Astrocyte of the spinal cord (primary cell): ENCODE data around the gene FN3KRP.

ENCODE experiments used
- DNase-seq: peaks from one replicate; pipeline ENCODE4 v3.0.0; 2011; ENCODE audit warnings: low read depth, low spot score
- H3K4me3 ChIP-seq: 2 replicates; pipeline ENCODE4 v1.5.1; 2011; ENCODE audit warnings: low read depth, mild to moderate bottlenecking, low read length, moderate library complexity
- in situ Hi-C: cut with HindIII; loops from 2 replicates; pipeline ENCODE4 v1.10.0; 2017; ENCODE audit warnings: low sequenced_read_pairs
- TF ChIP-seq, protein P1 (sequence below): IDR thresholded peaks from 2 replicates; pipeline ENCODE4 v1.5.1; 2012; ENCODE audit warnings: low read depth, mild to moderate bottlenecking, low read length, inconsistent platforms

FN3KRP gene

DNA sequence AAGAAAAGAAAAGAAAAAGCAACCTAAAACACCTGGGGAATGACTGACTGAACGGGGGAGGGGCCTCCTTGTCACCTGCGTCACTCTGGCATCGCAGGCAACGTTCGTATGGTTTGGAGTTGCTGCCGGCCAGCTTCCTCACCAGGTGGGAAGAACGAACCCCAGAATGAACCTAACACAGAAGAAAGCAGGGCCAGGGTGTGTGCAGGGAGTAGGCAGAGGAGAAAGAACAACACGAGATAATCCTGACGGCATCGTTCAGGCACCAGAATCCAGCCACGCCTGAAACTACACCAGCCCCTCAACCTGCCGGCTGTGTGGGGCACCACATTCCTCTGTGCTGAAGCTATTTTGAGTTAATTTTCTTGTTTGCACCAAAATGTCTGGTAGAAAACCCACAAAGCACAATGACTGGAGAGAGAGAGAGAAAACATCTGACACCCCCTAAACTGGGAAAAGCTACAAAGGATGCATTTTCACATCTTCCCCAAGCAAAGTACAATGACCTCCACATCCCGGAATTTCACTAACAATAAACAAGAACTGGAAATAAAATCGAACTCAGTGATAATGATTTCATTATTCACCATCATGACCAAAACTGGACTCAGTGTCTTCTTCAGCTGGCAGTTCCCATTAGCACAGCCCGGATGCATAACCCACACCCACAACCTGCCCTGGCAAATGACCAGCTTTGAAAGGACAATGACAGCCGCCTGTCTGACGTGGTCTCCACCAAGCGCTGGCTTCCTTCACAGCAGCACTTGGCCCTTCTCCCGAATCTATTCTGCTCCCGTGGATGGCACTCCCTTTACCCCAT is 41.6 kb upstream of the FN3KRP start:
- H3K4me3 ChIP-seq, result no peak overlapping the region
- TF ChIP-seq, protein P1, sequence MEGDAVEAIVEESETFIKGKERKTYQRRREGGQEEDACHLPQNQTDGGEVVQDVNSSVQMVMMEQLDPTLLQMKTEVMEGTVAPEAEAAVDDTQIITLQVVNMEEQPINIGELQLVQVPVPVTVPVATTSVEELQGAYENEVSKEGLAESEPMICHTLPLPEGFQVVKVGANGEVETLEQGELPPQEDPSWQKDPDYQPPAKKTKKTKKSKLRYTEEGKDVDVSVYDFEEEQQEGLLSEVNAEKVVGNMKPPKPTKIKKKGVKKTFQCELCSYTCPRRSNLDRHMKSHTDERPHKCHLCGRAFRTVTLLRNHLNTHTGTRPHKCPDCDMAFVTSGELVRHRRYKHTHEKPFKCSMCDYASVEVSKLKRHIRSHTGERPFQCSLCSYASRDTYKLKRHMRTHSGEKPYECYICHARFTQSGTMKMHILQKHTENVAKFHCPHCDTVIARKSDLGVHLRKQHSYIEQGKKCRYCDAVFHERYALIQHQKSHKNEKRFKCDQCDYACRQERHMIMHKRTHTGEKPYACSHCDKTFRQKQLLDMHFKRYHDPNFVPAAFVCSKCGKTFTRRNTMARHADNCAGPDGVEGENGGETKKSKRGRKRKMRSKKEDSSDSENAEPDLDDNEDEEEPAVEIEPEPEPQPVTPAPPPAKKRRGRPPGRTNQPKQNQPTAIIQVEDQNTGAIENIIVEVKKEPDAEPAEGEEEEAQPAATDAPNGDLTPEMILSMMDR, result no peak
- DNase-seq, result no peak
- in situ Hi-C loops, result no loop called here

DNA sequence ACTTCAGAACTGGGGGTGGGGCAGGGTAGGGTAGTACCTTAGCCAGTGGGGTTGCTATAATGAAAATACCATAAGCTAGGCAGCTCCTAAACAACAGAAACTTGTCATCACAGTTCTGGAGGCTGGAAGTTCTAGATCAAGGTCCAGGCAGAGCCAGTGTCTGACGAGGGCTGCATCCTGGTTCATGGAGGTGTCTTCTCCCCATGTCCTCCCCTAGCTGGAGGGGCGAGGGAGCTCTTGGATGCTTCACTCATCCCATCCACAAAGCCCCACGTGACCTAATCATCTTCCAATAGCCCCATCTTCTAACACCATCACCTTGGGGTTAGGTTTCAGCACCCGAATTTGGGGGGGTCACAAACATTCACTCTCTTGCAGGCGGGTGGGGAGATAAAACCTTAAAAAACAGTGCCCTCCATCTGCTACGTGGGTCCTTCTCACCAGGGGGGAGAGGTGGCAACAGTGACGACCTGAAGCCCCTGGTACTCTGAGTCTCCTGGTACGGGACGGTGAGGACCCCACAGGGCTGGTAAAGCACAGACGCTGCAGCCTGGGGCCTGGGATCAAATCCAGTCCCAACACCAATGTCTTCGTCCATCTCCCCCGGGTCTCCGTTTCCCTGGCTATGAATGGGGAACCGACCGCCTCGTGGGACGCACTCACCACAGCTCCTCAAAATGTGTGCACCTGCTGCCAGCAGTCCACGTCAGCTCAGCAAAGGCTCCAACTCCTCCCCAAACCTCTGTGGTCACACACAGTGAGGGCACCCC is 40.8 kb upstream of the FN3KRP start:
- in situ Hi-C loops, result no loop called here

DNA sequence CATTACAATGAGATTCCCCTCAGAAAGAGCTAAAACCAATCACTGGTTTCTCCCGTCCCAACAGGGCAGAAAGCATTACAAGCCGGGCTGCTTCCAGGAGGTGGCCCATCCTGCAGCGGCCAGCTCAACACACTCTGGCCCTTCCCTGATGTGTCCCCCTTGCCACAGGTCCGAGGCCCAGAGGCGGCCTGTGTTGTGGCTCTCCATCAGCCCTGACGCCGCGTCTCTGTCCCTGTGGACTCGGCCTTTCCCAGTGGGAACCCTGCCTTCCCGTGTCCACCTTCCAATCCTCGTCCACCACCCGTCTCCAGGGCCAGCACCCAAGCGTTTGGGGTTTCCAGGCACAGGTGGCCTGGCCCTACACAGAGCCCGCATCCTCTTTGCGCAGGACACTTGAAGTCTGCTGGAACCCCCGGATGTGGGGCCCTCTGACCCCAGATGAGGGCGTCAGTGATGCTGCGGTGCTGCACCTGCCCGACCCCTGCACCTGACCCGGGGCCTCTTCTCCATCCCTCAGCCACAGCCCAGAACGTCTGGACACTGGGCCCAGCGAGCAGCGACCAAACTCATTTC is 39.1 kb upstream of the FN3KRP start:
- DNase-seq, result no peak
- TF ChIP-seq, protein P1, result no peak
- in situ Hi-C loops, result no loop called here
- no peak overlapping the region for H3K4me3 ChIP-seq

More for the DNA sequence above, 40.8 kb upstream of the FN3KRP start:
- TF ChIP-seq, protein P1, result no peak
- H3K4me3 ChIP-seq, result no peak overlapping the region
- DNase-seq, result no peak

DNA sequence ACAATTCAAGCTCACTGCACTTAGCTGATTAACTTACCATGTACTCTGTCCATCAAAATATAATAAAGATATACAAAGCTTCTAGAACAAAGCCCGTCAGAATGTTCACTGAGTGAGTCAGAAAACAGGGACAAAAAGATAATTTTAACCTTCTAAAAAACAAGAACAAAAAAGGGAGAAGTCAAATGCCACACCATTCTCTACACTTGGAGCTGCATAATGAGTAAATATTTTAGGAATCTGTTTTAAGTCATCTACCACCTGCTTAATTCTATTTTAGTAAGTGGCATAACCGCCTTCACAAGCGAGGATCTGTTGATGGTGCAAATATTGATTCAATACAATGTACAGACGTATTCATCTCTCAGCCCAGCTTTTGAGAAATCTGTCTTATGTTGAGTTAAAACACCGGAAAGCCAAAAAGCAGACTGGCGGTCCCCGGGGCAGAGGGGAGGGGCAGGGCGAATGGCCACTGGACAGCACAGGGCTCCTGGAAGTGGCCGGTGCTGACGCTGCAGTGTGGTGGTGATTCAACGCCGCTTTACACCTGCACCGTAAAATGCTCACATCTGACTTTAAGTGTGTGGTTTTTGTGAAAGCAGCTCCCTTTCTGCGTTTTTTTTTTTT is 38.1 kb upstream of the FN3KRP start:
- DNase-seq, result no peak
- in situ Hi-C loops, result no loop called here
- no peak overlapping the region for H3K4me3 ChIP-seq
- TF ChIP-seq, protein P1, result no peak

DNA sequence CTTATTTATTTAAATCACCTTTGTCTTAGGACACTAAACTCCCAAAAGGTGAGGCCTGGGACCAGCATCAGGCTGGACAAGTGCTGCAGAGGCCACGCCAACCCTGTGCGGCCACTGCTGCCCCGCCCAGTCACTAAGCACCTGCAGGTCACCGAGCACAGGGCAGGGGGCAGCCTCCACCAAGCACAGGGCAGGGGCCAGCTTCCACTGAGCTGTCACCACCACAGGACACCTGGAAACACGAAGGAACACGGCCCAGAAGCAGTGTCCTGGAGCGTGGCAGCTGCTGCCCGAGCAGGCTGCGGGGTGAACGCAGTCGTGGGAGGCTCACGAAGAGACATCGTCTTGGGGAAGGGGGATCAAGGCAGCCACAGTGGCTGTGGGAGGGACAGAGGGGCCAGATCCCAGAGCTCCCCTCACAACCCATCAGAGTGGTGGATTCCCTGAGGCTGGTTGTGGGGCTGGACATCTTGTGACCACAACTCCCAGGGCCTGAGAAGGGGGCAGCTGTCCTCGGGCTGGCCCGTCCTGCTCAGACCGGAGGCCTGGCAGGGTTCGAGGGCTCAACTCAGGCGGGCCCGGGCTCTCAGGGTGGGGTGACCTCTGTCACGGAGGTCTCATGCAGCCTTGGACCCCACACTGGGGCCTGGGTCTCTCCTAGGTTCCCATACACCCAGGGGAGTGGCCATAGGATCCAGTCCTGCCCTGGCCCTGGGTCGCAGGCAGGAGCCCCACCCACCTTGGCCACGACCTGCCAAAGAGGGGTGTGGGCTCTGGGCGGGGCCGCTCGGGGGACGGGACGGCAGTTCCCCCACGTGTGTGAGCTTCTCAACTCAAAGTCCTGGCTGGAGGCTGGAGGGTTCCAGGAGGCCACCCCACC is 36.7 kb upstream of the FN3KRP start:
- H3K4me3 ChIP-seq, result no peak overlapping the region
- no peak for DNase-seq
- in situ Hi-C loops, result no loop called here
- TF ChIP-seq, protein P1, result no peak
